IPS DF 6.9 (cell line): ENCODE results near the gene SNX1.
"Not testable (repeated sequence)": the region's sequence is repeated elsewhere in the genome, so short reads cannot be mapped to it uniquely, and the experiment has no call there.

Experiments
- DNase-seq: peaks from one replicate; pipeline ENCODE4 v3.0.0-alpha.2; 2013; ENCODE audit warnings: low read depth, low spot score
- H3K27ac ChIP-seq: one replicate; pipeline ENCODE4 v1.5.1; 2013; ENCODE audit warnings: low read length, control low read depth
- H3K27me3 ChIP-seq: 2 replicates; pipeline ENCODE4 v1.6.1; 2013; ENCODE audit warnings: mild to moderate bottlenecking, low read length; ENCODE audit not compliant: control insufficient read depth, insufficient read depth
- H3K36me3 ChIP-seq: 2 replicates; pipeline ENCODE4 v1.6.1; 2013; ENCODE audit warnings: low read length; ENCODE audit not compliant: control insufficient read depth, insufficient read depth
- H3K4me1 ChIP-seq: 2 replicates; pipeline ENCODE4 v1.6.1; 2013; ENCODE audit warnings: low read length; ENCODE audit not compliant: control insufficient read depth, insufficient read depth
- H3K4me3 ChIP-seq: 2 replicates; pipeline ENCODE4 v1.5.1; 2013; ENCODE audit warnings: mild to moderate bottlenecking, low read length
- H3K9me3 ChIP-seq: 2 replicates; pipeline ENCODE4 v1.6.1; 2013; ENCODE audit warnings: low read length, inconsistent platforms; ENCODE audit not compliant: control insufficient read depth, insufficient read depth
- WGBS: extraction: QIAGEN DNeasy Blood & Tissue Kit; methylation state at CpG from one replicate; pipeline ENCODE4 v1.1.7; 2013; ENCODE audit warnings: mixed read lengths, missing lambda C conversion rate; ENCODE audit not compliant: insufficient read length, insufficient coverage; 5-methylcytosine and 5-hydroxymethylcytosine counted together

Gene SNX1

DNA sequence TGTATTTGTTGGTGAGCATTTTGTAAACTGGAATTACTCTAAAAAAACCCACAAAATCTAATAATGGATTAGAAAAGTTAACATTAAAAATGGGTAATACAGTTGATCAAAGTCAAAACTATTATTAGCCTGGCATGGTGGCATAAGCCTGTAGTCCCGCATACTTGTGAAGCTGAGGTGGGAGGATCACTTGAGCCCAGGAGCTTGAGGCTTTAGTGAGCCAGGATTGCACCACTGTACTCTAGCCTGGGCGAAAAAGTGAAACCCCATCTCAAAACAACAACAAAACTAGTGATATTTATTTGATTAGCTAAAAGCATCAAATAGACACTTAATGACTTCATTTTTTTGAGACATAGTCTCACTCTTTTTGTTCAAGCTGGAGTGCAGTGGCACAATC is 3.6 kb downstream of the SNX1 start:
- Histone ChIP-seq H3K36me3 (no peaks in the 10 kb centered on the region), H3K4me1 (no peaks in the 10 kb centered on the region), H3K4me3 (no peak overlapping the region), H3K27me3 (no peaks in the 10 kb centered on the region), H3K27ac (no peak overlapping the region), H3K9me3 (no peaks in the 10 kb centered on the region)
- DNase-seq: no peak
- no CpG with 5 or more reads among the region's 2 CpGs for WGBS

DNA sequence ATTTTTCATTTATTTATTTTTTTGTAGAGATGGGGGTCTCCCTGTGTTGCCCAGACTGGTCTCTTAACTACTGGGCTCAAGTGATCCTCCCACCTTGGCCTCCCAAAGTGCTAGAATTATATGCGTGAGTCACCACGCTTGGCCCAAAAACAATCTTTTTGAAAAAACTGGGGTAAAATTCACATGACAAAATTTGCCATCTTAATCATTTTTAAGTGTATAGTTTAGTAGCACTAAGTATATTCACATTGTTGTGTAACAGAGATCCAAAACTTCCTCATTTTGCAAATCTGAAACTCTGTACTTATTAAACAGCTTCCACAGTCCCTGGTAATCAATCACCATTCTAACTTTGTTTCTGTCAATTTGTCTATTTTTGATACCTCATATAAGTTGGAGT is 5.2 kb downstream of the SNX1 start:
- Histone ChIP-seq H3K36me3 (no peaks in the 10 kb centered on the region), H3K4me1 (no peaks in the 10 kb centered on the region), H3K27me3 (no peaks in the 10 kb centered on the region), H3K9me3 (no peaks in the 10 kb centered on the region), H3K27ac (no peak overlapping the region), H3K4me3 (no peak overlapping the region)
- DNase-seq: no peak
- no CpG with 5 or more reads among the region's 2 CpGs for WGBS

DNA sequence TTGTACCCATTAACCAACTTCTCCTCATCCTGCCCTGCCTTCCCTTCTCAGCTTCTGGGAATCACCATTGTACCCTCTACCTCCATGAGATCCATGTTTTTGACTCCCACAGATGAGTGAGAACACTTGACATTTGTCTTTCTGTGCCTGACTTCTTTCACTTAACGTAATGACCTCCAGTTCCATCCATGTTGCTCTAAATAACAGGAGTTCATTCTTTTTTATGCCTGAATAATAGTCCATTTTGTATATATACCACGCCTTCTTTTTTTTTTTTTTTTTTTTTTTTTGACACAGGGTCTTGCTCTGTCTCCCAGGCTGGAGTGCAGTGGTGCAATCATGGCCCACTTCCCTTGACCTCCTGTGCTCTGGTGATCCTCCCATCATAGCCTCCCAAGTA is 6.7 kb downstream of the SNX1 start:
- Histone ChIP-seq H3K4me3 (no peak overlapping the region), H3K27me3 (no peaks in the 10 kb centered on the region), H3K36me3 (no peaks in the 10 kb centered on the region), H3K27ac (no peak overlapping the region), H3K4me1 (no peaks in the 10 kb centered on the region), H3K9me3 (no peaks in the 10 kb centered on the region)
- DNase-seq: no peak
- WGBS: no CpG with 5 or more reads among the region's 2 CpGs

DNA sequence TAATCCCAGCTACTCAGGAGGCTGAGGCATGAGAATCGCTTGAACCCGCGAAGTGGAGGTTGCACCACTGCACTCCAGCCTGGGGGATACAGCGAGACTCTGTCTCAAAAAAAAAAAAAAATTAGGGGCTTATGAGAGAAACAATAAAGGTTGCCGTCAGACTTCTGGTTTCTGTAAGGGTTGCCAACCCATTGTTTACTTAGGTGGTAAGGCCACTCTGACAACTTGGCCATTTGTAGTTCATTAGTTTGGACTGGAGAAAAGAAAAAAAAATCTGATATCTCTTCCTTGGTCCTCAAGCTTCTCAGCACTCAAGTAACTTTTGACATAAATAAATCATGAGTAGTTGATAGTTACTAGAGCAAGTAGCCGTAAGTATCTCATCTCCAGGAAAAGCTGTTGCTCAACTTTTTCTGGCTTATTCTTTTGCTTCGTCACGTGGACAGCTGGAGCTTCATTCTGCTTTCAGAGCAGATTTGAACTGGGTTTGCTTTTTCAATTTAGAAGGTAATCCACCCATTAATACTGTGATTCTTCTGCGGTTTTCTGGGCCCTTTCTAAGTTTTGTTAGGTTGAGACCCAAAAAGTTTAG is 9.4 kb downstream of the SNX1 start:
- Histone ChIP-seq H3K27me3 (no peaks in the 10 kb centered on the region), H3K4me3 (no peak overlapping the region), H3K36me3 (no peaks in the 10 kb centered on the region), H3K27ac (no peak overlapping the region), H3K4me1 (no peaks in the 10 kb centered on the region), H3K9me3 (no peaks in the 10 kb centered on the region)
- WGBS: no CpG with 5 or more reads among the region's 9 CpGs
- DNase-seq: no peak

DNA sequence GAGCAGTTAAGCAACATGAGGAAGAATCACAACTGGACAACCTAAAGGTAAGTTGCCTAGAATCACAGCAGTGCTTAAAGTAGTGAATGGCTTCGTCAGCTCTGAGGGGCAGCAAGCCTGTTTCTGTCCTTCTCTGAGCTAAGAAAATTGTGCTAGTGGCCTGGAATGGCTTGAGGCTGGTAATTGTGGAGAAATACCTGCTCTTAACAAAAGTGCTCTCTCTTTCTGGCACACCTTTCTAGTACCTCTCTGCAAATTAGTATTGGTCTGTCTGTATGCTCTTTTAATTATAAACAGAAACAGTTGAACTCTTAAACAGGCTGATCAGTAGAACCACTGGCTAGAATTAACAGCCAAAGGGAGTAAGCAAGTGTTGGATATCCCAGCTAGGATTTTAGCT is 11.6 kb downstream of the SNX1 start:
- WGBS: no CpG with 5 or more reads among the region's 1 CpG

DNA sequence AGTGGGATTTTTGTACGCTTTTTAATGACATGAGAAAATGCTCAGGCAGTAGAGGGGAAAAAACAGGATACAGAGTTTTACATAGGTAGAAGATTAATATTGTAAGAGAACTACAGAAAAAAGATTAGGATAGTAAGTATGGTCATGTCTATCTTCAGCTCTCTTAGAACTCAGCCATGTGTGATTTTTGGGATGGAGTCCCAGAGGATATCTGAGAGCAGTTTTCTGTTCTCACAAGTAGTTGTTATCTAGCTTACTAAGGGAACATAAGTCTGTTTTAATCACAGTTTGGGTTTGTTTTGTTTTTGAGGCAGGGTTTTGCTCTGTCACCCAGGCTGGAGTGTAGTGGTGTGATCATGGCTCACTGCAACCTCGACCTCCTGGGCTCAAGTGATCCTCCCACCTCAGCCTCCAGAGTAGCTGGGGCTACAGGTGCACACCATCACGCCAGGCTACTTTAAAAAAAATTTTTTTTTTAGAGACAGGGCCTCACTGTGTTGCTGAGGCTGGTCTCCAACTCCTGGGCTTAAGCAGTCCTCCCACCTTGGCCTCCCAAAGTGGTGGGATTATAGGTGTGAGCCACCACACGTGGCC is 14.4 kb downstream of the SNX1 start:
- not testable (repeated sequence) for H3K4me1 ChIP-seq, H3K27me3 ChIP-seq, H3K27ac ChIP-seq, H3K4me3 ChIP-seq, H3K9me3 ChIP-seq, H3K36me3 ChIP-seq, DNase-seq
- no CpG with 5 or more reads among the region's 4 CpGs for WGBS

More for the DNA sequence above, 11.6 kb downstream of the SNX1 start:
- Histone ChIP-seq H3K36me3 (no peaks in the 10 kb centered on the region), H3K4me1 (no peaks in the 10 kb centered on the region), H3K27me3 (no peaks in the 10 kb centered on the region), H3K27ac (no peak overlapping the region), H3K4me3 (no peak overlapping the region), H3K9me3 (no peaks in the 10 kb centered on the region)
- no peak for DNase-seq

DNA sequence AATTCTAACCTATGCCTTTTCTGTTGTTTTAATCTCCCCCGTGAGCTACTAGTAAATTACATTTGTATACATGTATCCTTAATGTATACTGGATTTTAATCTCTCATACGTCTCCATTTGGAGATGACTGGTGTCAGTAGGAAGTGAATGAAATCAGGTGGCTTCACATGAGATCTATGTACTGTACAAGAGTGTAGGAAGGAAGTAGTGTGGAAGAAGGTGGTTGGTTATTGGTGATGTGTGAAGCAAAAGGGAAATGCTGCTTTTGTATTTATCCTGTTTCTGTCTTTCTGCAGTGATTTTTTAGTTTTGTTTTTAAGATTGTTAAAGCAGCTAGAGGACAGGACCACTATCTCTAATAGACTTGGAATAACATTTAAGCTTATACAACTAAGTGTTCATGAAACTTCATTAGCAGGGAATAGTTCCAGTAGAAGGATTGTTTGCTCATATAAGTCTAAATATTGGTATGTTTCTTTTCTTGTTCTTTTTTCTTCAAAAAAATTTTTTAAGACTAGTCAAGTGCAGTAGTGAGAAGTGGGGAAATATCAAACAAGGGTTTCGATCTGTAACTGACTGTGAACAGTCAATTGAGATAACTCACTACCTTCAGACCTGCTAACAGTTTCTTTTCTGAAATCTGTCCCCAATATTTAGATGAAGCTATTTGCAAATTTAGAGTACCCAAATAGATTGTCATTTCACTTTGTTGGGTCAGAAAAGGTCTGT is 15.3 kb downstream of the SNX1 start:
- H3K27me3 ChIP-seq: no peaks in the 10 kb centered on the region
- no peaks in the 10 kb centered on the region for H3K4me1 ChIP-seq
- no peak for DNase-seq
- no peak overlapping the region for H3K27ac ChIP-seq
- H3K4me3 ChIP-seq: no peak overlapping the region
- H3K36me3 ChIP-seq: no peaks in the 10 kb centered on the region
- H3K9me3 ChIP-seq: no peaks in the 10 kb centered on the region
- WGBS: no CpG with 5 or more reads among the region's 3 CpGs

DNA sequence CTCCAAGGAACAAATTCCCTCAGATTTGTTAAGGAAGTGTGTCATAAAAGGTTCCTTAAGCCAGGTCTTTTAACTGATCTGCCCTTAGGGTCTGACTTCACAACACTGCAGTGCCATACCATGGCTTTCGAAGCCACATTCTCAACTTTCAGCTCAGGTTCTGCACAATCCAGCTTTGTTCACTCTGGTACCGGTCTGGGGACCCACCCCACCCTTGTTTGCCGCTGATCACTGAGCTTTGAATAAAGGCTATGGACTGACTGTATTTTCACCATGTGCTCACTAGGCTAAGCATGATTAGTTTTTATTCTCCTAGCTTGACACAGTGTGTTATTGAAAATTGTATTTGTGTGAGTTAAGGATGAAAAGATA is 15.9 kb downstream of the SNX1 start:
- Histone ChIP-seq H3K4me1 (no peaks in the 10 kb centered on the region), H3K4me3 (no peak overlapping the region), H3K9me3 (no peaks in the 10 kb centered on the region), H3K27ac (no peak overlapping the region), H3K36me3 (no peaks in the 10 kb centered on the region), H3K27me3 (no peaks in the 10 kb centered on the region)
- WGBS: no CpG with 5 or more reads among the region's 3 CpGs
- no peak for DNase-seq

DNA sequence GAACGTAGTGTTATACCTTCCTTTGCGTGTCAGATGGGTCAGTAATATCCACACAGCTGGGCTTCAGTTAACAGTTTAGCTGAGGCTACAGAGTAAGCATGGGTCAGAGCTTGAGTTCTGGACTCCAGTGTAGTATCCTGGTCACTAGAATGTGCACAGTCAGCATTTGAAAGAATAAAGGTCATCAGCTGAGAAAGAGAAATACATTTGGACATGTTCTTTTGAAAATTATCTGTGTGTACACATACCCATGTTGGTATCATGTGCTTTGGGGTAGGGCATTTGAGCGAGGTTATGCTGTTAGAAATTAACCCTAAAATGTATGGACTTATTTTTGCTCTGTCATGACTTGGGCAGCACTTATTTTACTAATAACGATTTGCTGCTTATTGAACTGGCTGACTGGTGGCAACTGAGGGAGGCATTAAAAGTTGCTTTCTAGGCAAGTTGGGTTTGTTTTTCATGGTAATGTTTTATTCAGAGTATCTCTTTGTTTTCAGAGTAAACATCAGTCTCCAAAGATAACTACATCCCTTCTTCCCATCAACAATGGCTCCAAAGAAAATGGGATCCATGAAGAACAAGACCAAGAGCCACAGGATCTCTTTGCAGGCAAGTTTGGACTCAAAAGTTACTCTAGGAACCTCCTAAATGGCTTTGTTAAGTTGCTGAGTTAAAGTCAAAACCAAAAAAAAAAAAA is 16.4 kb downstream of the SNX1 start:
- no peaks in the 10 kb centered on the region for H3K27me3 ChIP-seq
- no peak for DNase-seq
- no peaks in the 10 kb centered on the region for H3K36me3 ChIP-seq
- no peaks in the 10 kb centered on the region for H3K9me3 ChIP-seq
- H3K27ac ChIP-seq: no peak overlapping the region
- no peaks in the 10 kb centered on the region for H3K4me1 ChIP-seq
- 100% methylated on average over 2 of the region's 4 CpGs for WGBS
- H3K4me3 ChIP-seq: no peak overlapping the region

DNA sequence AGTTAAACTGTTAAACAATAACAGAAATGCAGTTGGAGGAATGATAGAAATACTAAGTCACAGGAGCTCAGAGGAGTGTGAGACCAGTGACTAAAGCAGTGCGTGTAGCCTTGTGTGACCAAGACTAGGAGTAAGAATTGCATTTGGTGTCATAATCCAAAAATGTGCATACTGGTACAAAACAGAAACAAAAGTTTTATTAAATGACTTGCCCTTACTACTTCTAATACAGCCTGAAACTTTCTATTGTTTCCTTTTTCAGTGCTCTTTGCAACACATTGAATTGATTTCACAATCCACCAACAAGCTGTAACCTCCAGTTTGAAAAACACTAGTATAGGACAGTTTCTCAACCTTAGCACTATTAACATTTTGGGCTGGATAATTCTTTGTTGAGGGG is 17.1 kb downstream of the SNX1 start:
- Histone ChIP-seq H3K36me3 (no peaks in the 10 kb centered on the region), H3K27me3 (no peaks in the 10 kb centered on the region), H3K4me1 (no peaks in the 10 kb centered on the region), H3K4me3 (no peak overlapping the region), H3K27ac (no peak overlapping the region), H3K9me3 (no peaks in the 10 kb centered on the region)
- no CpG with 5 or more reads among the region's 1 CpG for WGBS
- DNase-seq: no peak
